ENCODE data around the gene A1BG.

- TF ChIP-seq, protein P1, sequence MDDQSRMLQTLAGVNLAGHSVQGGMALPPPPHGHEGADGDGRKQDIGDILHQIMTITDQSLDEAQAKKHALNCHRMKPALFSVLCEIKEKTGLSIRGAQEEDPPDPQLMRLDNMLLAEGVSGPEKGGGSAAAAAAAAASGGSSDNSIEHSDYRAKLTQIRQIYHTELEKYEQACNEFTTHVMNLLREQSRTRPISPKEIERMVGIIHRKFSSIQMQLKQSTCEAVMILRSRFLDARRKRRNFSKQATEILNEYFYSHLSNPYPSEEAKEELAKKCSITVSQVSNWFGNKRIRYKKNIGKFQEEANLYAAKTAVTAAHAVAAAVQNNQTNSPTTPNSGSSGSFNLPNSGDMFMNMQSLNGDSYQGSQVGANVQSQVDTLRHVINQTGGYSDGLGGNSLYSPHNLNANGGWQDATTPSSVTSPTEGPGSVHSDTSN (CRISPR knock-in tag; IDR thresholded peaks at IDR 0.05), result 0 out of 2 replicates have a peak, but pooled peaks have one; percentile 21
- TF ChIP-seq CTCF (tag by site-specific recombination; IDR thresholded peaks at IDR 0.05) (no peak), TCF7L2 (IDR thresholded peaks at IDR 0.05; ENCODE audit: borderline replicate concordance, low read depth, low read length) (no peak), ZNF121 (tag by site-specific recombination; IDR thresholded peaks at IDR 0.05) (no peak), ZNF138 (tag by site-specific recombination; IDR thresholded peaks at IDR 0.05; ENCODE audit: borderline replicate concordance) (no peak), REST (tag by site-specific recombination; IDR thresholded peaks at IDR 0.05) (no peak), ZIC2 (tag by site-specific recombination; IDR thresholded peaks at IDR 0.05) (no peak), ZNF292 (tag by site-specific recombination; IDR thresholded peaks at IDR 0.05; ENCODE audit: borderline replicate concordance, low read depth) (no peak)
Measured at GRCh38 chr19:58400316-58400915, 47.1 kb upstream of the A1BG start.

Measured in HEK293 (cell line).